DND-41 (cell line): ENCODE measurements around the gene VSNL1.

Source experiments
- EZH2 ChIP-seq: IDR thresholded peaks from 3 replicates; pipeline ENCODE4 v1.6.1; 2012; ENCODE audit warnings: borderline replicate concordance, low read depth, mild to moderate bottlenecking, moderate library complexity, low read length, inconsistent platforms; ENCODE audit not compliant: severe bottlenecking
- TF ChIP-seq, protein P1 (sequence below): IDR thresholded peaks from 2 replicates; pipeline ENCODE4 v1.5.1; 2012; ENCODE audit warnings: borderline replicate concordance, low read length, moderate library complexity, mild to moderate bottlenecking; ENCODE audit not compliant: poor library complexity, severe bottlenecking; ENCODE audit errors: extremely low read depth

DNA sequence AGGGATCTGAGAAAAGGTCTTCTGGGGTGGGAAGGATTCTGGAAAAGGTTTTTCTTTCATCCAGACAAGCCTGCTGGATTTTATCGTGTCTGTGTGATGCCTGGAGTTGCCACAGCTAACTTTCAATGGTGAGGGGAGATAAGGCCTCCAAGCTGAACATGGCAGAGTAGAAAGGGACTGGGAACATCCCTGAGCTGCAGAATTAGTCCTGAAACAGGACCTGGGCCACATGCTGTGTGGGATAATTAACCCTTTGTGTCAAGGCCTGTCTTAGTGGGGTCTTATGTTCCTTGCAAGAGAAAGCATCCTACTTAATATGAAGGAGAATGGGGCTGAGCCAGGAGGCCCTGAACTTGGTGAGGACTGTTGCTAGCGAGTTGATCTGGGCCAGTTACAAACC lies 66.4 kb downstream of the VSNL1 start:
- TF ChIP-seq, protein P1, sequence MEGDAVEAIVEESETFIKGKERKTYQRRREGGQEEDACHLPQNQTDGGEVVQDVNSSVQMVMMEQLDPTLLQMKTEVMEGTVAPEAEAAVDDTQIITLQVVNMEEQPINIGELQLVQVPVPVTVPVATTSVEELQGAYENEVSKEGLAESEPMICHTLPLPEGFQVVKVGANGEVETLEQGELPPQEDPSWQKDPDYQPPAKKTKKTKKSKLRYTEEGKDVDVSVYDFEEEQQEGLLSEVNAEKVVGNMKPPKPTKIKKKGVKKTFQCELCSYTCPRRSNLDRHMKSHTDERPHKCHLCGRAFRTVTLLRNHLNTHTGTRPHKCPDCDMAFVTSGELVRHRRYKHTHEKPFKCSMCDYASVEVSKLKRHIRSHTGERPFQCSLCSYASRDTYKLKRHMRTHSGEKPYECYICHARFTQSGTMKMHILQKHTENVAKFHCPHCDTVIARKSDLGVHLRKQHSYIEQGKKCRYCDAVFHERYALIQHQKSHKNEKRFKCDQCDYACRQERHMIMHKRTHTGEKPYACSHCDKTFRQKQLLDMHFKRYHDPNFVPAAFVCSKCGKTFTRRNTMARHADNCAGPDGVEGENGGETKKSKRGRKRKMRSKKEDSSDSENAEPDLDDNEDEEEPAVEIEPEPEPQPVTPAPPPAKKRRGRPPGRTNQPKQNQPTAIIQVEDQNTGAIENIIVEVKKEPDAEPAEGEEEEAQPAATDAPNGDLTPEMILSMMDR = no peak
- no peak for TF ChIP-seq EZH2
